Neural crest cell (in vitro differentiated cells): ENCODE data around the gene PLAAT3. TPM values are rescaled to one million over a fixed set of nuclear protein-coding genes. Genes with fewer than 3 reads are reported as not detected.

Source experiments
- DNase-seq: peaks from one replicate; pipeline ENCODE4 v3.0.0; 2021; ENCODE audit warnings: low read depth, mixed read lengths, low spot score
- H3K27ac Mint-ChIP-seq: one replicate; pipeline ENCODE4 v1.8.0; 2021; ENCODE audit warnings: mild to moderate bottlenecking, mixed read lengths; ENCODE audit not compliant: unreplicated experiment
- H3K27me3 Mint-ChIP-seq: 2 replicates; pipeline ENCODE4 v1.8.0; 2021; ENCODE audit warnings: low read depth, mild to moderate bottlenecking, mixed read lengths
- H3K36me3 Mint-ChIP-seq: 2 replicates; pipeline ENCODE4 v1.8.0; 2021; ENCODE audit warnings: low read depth, mild to moderate bottlenecking, mixed read lengths
- H3K4me1 Mint-ChIP-seq: 2 replicates; pipeline ENCODE4 v1.8.0; 2021; ENCODE audit warnings: mixed read lengths
- H3K4me3 Mint-ChIP-seq: one replicate; pipeline ENCODE4 v1.8.0; 2021; ENCODE audit warnings: mild to moderate bottlenecking, mixed read lengths
- H3K9me3 Mint-ChIP-seq: 2 replicates; pipeline ENCODE4 v1.8.0; 2021; ENCODE audit warnings: mixed read lengths
- CTCF ChIP-seq: fragments of 200-600 bp; sonication (generic); conservative IDR thresholded peaks from 2 replicates; pipeline ENCODE4 v1.5.0; 2021; ENCODE audit warnings: antibody characterized with exemption, mild to moderate bottlenecking
- total RNA-seq: library from RNA; stranded (reverse); gene quantifications from 2 replicates; pipeline ENCODE4 v1.2.1, GENCODE V29; 2021

PLAAT3 gene
- total RNA-seq, 1 donor from 2014 or later: 4.3 TPM

- H3K36me3 Mint-ChIP-seq: no peaks in the 10 kb centered on the region
- H3K27ac Mint-ChIP-seq: no peak overlapping the region
- H3K4me1 Mint-ChIP-seq: peaks cover 19% of the 10 kb centered on the region
- TF ChIP-seq CTCF: no peak
- DNase-seq: no peak
- no peaks in the 10 kb centered on the region for H3K9me3 Mint-ChIP-seq
- no peaks in the 10 kb centered on the region for H3K27me3 Mint-ChIP-seq
- H3K4me3 Mint-ChIP-seq: no peak overlapping the region
Observed at GRCh38 chr11:63598556-63598955, 15.7 kb downstream of the PLAAT3 start.

- Mint-ChIP-seq H3K27ac (no peak overlapping the region), H3K4me1 (peaks cover 2% of the 10 kb centered on the region), H3K4me3 (no peak overlapping the region), H3K36me3 (no peaks in the 10 kb centered on the region), H3K9me3 (no peaks in the 10 kb centered on the region), H3K27me3 (no peaks in the 10 kb centered on the region)
- TF ChIP-seq CTCF: no peak
- DNase-seq: no peak
Observed at GRCh38 chr11:63595296-63595695, 18.9 kb downstream of the PLAAT3 start.

GRCh38 chr11:63592975-63593395 is 21.2 kb downstream of the PLAAT3 start:
- no peak overlapping the region for H3K27ac Mint-ChIP-seq
- no peaks in the 10 kb centered on the region for H3K27me3 Mint-ChIP-seq
- H3K4me3 Mint-ChIP-seq: no peak overlapping the region
- no peaks in the 10 kb centered on the region for H3K36me3 Mint-ChIP-seq
- H3K4me1 Mint-ChIP-seq: no peaks in the 10 kb centered on the region
- no peaks in the 10 kb centered on the region for H3K9me3 Mint-ChIP-seq
- DNase-seq: no peak
- TF ChIP-seq CTCF: peak; percentile 61

- no peaks in the 10 kb centered on the region for H3K27me3 Mint-ChIP-seq
- H3K36me3 Mint-ChIP-seq: no peaks in the 10 kb centered on the region
- no peak overlapping the region for H3K4me3 Mint-ChIP-seq
- H3K4me1 Mint-ChIP-seq: no peaks in the 10 kb centered on the region
- no peak overlapping the region for H3K27ac Mint-ChIP-seq
- no peak for DNase-seq
- H3K9me3 Mint-ChIP-seq: no peaks in the 10 kb centered on the region
- no peak for TF ChIP-seq CTCF
Observed at GRCh38 chr11:63590024-63590788, 24.0 kb downstream of the PLAAT3 start.

GRCh38 chr11:63589000-63589399 is 25.2 kb downstream of the PLAAT3 start:
- Mint-ChIP-seq H3K4me3 (no peak overlapping the region), H3K27ac (no peak overlapping the region), H3K36me3 (no peaks in the 10 kb centered on the region), H3K4me1 (no peaks in the 10 kb centered on the region), H3K9me3 (no peaks in the 10 kb centered on the region), H3K27me3 (no peaks in the 10 kb centered on the region)
- TF ChIP-seq CTCF: no peak
- DNase-seq: no peak
